Activated CD4-positive, alpha-beta T cell treated with anti-CD3 and anti-CD28 coated beads for 48 hours (primary cell): ENCODE results near the gene PHACTR2.
"Not testable (repeated sequence)": the region's sequence is repeated elsewhere in the genome, so short reads cannot be mapped to it uniquely, and the experiment has no call there.

Experiments
- DNase-seq: peaks from one replicate; pipeline ENCODE4 v3.0.0-alpha.2; 2020

PHACTR2 gene

DNA sequence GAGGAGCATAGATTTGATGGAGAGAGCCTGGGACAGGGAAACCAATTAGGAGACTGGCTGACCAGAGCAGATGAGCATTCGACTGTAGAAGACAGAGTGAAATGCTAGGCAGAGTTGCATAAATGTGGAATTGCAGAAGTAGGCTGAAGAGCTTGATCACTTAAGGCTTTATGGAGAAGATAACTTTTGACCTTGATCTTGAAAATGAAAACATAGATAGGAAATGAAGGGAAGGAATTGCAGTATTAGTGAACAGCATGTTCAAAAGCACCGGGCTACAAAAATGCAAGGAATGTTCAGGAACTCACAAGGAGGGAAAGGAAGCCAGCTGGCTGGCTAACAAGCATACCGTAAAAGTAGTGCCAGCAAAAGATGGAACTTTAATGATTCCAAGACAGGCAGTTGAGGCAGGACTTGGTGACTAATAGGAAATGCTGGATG is 144.8 kb downstream of the PHACTR2 start:
- DNase-seq: no peak

DNA sequence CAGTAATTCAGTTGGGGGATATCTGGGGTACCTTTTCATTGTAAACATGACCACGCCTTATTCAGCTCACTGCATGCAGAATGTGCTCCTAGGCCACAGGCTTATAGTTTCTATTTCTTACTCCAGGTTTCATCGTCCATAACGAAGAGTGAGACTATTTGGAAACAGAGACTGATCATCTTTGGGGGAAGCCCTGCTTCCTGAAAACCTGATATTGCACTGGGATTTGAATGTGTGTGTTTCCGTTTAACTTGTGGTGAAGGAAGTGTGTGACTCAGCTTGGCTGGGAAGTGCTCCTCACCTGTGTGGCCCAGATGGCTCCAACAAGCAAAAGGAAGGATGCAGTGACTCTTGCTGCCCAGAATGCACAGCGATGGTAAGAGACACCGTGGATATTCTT is 145.8 kb downstream of the PHACTR2 start:
- DNase-seq: no peak

DNA sequence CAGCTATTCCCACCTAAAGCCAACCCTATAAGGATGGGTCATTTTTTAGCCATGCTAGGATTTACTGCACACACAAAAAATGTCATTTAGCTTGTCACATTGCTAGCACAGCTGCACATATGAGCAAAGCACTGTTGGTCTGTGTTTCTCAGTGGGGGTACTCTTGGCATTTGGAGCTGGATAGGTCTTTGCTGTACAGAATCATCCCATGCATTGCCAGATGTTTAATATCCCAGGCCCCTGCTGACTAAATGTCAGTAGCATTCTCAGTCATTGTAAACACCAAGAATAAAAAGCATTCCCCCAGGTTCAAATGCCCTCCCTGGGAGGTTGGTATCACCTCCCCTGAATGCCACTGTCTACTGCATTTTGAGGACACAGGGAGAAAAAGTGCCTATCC is 150.8 kb downstream of the PHACTR2 start:
- DNase-seq: no peak

DNA sequence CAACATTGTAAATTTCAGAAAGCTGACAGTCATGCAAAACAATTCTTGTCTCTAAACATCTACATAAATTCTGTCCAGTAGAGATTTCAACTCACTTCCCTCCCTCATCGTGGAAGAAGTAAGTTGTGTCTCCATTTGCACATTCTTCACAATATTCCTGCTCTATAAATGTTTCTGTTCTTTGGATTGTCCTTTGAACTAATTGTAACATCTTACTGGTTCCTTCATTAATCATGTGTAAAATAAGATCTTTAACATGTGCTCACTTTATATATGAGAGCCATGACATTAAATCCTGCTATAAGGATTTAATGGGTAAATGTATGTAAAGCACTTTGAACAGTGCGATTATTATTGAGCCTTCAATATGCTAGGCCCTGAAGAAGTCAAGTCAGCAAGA is 158.4 kb downstream of the PHACTR2 start:
- DNase-seq: no peak

DNA sequence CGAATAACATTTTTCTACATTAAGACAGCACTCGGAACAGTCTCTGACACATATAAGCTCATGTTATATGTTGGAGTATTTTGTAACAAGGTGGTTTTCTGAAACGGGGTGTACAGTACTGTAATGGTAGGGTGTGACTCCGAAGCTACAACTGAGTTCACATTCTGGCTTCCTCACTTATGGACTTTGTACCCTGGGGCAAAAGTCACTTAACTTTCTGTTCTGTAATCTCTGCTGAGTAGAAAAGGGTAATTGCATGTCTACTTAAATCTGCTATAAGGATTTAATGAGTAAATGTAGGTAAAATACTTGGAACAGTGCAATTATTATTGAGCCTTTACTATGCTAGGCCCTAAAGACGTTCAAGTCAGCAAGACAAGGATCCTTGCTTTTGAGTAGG is 160.6 kb downstream of the PHACTR2 start:
- DNase-seq: no peak

DNA sequence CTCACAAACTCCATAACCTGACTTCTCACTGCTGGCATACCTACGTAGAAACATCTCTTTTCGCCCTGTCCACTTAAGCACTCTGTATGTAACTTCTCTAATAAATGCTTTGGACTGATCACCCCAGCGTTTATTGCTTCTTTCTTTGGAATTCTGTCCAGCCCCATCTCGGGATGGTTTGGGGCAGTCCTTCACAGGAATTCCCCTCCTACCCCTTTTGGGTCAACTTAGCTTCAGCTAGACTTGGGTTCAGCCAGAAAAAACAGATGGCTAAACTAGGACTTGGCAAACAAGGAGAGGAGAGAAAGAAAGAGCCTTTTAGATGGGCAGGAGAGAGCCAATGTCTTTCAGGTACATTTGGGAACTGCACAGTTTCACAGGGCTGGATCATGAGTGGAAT is 161.4 kb downstream of the PHACTR2 start:
- DNase-seq: no peak

DNA sequence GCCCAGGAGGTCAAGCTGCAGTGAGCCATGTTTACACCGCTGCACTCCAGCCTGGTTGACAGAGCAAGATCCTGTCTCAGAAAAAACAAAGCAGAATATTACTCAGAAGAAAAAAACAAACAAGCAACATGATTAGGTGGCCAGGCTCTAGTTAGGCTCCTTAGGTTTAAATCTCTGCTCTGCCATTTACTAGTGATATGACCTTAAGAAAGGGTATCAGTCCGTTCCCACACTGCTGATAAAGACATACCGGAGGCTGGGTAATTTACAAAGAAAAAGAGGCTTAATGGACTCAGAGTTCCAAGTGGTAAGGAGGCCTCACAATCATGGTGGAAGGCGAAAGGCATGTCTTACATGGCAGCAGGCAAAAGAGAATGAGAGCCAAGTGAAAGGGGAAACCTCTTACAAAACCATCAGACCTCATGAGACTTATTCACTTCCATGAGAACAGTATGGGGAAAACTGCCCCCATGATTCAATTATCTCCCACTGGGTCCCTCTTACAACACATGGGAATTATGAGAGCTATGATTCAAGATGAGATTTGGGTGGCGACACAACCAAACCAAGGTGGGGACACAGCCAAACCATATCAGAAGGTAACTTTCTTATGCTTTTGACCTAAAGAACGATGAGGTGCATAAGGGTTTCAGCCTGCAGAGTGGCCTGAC is 163.0 kb downstream of the PHACTR2 start:
- no peak for DNase-seq

DNA sequence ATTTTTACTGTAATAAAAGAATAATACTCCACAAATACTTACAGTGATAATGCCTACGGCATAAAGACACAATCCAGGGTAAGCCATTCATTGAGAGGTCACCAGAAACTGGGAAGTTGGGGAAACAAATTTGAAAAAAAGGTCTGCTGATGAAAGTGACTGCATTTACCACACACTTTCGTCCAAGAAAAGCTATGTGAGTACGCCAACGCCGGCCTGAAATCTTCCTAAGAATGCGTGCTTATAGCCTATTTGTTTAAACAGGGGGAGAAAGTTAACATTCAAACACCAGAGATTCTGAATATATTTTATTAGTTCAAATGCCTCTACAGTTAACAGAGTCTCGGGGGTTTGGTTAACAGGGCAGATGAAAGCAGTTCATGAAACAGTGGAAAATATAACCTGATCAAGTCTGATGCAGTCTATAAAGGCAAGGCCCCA is 164.7 kb downstream of the PHACTR2 start:
- DNase-seq: no peak

DNA sequence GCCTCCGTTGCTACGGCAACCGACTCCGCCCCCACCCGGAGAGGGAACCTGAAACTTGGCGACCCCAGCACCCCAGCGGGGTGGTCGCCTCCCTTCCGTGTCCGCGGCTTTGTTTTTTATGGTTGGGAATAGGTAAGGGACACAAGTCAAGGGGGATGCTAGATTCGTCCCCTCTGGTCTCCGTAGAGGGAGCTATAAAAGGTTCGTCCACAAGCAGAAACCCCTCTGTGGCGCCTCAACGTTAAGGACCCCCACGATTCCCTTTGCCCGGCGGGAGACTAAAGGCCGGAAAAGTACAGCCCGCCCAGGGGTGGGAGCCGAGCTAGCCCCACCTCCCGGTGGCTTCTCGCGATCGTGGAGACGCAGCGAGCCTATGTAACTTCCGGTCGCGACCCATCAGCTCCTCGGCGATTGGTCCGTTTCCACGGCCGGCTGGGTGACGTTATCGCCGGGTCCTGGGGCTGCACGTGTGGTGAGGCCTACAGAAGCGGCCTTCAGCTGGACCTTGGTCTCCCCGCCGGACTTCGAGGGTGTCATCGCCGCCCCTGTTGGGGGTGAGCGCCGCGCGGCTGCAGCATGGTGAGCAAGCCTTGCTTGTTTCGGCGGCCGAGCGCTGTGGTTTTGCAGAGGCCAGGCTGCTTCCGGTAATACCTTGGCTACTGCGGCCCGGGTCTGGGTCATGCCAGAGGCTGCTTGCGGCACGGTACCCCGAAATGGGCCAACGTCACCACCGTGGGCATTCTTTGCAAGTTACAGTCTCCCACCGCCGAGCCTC is 165.3 kb downstream of the PHACTR2 start, which contains the start of gene LTV1:
TSS of gene LTV1 (plus strand) at position 437 of the 775 bp plus-strand sequence. CDS start at position 577, 140 bp downstream.
- DNase-seq: peak; percentile 95

DNA sequence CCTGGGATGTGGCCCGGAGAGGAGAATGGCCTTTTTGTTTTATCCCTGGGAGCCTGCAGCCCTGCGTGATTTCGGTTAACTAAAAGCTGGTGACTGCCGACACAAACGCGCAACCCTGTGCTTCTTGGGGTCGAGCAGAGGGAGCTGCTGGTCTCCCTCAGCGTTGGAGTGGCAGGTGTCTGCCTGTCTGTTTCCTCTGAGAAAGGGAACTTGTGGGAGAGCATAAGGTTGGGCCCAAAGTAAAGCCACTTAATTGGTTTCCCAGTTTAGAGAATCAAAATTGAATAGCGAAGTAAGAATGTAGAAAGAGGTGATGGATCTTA is 165.9 kb downstream of the PHACTR2 start:
- DNase-seq: no peak

DNA sequence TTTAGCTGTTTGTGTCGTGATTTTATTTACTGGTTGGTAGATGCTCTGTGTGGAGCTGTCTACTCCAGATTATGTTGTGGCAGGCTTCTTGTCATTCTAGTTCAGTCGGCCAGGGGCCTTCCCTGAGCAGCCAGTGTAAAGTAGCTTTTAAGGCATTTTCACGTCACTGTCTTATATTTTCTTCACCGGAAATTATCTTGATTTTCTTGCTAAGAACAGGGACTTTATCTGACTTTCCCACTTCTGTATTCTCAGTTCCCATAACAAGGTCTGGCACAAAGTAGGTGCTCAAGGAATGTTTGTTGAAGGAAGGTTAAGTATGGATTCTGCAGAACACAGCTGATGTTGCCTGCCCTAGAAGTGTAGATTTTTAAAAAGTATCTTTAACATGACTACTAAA is 166.2 kb downstream of the PHACTR2 start:
- DNase-seq: no peak

DNA sequence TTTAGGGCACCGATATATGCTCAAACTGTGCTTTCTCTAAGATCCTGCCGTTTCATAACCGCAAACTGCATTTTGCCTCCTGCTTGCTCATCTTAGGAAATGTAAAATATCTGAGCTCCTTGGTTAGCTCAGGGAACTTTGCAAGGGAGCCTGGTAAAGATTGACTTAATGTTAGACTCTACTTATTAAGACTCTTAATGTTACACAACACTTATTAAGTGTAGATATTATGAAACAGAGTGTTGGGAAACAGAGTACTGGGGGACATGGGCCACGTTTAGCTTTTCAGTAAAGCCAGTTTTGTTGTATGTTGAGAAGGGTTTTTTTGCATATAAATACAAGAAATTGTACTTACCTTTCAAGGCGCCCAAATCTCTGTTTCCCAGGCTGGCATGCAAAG is 167.3 kb downstream of the PHACTR2 start:
- DNase-seq: no peak

DNA sequence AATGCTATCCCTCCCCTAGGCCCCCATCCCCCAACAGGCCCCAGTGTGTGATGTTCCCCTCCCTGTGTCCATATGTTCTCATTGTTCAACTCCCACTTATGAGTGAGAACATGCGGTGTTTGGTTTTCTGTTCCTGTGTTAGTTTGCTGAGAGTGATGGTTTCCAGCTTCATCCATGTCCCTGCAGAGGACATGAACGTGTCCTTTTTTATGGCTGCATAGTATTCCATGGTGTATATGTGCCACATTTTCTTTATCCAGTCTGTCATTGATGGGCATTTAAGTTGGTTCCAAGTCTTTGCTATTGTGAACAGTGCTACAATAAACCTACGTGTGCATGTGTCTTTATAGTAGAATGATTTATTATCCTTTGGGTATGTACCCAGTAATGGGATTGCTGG is 173.9 kb downstream of the PHACTR2 start:
- not testable (repeated sequence) for DNase-seq

DNA sequence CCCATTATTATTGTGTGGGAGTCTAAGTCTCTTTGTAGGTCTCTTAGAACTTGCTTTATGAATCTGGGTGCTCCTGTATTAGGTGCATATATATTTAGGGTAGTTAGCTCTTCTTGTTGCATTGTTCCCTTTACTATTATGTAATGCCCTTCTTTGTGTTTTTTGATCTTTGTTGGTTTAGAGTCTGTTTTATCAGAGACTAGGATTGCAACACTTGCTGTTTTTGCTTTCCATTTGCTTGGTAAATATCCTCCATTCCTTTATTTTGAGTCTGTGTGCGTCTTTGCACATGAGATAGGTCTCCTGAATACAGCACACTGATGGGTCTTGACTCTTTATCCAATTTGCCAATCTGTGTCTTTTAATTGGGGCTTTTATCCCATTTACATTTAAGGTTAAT is 177.3 kb downstream of the PHACTR2 start:
- DNase-seq: not testable (repeated sequence)

DNA sequence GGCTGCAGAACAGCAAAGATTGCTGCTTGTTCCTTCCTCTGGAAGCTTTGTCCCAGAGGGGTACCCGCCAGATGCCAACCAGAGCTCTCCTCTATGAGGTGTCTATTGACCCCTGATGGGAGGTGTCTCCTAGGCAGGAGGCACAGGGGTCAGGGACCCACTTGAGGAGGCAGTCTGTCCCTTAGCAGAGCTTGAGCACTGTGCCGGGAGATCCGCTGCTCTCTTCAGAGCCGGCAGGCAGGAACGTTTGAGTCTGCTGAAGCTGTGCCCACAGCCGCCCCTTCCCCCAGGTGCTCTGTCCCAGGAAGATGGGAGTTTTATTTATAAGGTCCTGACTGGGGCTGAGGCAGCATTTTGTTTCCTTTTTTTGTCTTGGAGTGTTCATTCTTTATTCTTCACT is 179.0 kb downstream of the PHACTR2 start:
- DNase-seq: not testable (repeated sequence)

DNA sequence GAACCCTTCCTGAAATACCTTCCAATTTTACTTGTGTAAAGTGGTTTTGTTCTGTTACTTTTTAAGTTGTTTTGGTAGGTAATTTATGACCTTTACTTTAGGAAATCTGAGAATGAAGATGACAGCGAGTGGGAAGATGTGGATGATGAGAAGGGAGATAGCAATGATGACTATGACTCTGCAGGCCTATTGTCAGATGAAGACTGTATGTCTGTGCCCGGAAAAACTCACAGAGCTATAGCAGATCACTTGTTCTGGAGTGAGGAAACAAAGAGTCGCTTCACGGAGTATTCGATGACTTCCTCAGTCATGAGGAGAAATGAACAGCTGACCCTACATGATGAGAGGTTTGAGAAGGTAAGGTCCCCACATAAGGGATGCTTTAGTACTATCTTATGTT is 179.9 kb downstream of the PHACTR2 start:
- DNase-seq: no peak

DNA sequence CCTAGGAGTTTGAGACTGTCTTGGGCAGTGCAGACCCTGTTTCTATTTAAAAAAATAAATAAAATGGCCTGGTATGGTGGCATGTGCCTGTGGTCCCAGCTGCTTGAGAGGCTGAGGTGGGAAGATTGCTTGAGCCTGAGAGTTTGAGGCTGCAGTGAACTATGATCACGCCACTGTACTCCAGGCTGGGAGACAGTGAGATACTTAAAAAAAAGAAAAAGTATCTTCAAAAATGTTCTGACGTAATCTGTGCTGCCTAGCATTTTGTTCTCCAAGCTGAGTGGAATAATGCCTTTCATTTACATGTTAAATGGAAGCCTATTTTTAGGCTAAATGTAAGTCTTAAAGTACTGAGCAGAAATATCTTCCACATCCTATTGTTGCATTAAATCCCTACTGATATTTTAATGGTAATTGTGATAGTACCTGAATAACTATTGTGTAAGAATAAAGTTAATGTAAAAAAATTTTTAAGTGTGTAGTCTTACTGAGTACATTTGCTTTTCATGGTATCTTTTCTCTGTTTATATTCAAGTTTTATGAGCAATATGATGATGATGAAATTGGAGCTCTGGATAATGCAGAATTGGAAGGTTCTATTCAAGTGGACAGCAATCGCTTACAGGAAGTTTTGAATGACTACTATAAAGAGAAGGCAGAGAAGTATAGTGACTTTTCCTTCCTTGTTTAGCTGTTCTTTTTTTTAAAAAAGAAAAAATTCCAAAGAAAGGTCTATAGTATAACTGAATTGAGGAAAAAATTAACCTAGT is 182.3 kb downstream of the PHACTR2 start:
- no peak for DNase-seq

DNA sequence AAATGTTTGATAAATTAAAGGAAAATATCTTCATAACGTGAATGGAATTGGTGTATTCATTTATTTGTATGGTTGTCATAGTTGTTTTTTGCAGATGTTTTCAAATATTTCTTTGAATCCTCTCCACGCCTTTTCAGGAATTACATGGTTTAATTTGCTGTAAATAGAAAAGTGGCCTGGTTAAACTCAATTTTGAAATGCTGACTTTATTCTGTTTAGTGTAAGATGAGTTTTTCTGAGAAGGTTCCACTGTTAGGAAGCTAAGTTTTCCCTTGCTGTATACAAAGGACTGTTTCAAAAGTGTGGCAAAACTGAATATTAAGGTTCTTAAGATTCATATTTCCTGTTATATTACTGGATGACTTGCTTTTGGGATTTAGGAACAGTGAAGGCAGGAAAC is 186.0 kb downstream of the PHACTR2 start:
- DNase-seq: no peak

DNA sequence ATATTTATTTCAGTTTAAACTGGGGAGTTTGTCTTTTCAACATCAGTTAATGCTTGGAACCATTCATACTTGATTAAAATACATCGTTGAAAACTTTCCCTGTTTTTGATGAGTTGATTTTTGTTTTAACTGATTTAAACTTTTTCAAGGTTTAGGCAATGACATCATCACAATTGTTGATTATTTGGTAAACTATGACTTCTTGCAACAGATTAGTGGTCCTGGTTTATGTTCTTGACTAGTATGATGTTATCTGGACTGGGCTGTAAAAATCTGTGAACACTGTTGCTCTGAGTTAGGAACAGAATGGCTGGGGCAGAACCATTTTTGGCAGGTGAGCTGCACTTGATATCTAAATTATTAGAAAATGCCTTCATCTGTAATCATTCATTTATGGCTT is 186.5 kb downstream of the PHACTR2 start, which contains the start of gene ZC2HC1B:
TSS of gene ZC2HC1B (plus strand) at position 241 of the 400 bp plus-strand sequence. CDS start at position 307, 66 bp downstream.
- no peak for DNase-seq

DNA sequence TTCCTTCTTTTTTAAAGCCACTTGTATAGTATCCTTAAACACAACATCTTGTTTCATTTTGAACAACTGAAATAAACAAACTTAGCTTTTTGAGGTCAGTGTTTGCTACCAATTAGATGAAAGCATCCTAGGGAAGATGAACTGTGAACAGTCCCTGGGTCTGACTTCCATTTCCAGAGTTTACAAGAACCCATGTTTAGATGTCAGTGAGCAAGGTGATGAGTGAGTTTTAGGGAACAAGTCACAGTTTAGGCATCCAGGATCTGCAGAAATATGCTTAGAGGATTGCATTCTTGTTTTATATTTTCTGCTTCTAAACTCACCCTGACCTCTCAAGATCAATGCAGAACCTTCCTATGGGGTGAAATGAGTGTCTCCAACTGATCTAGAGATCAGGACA is 189.5 kb downstream of the PHACTR2 start:
- DNase-seq: no peak

DNA sequence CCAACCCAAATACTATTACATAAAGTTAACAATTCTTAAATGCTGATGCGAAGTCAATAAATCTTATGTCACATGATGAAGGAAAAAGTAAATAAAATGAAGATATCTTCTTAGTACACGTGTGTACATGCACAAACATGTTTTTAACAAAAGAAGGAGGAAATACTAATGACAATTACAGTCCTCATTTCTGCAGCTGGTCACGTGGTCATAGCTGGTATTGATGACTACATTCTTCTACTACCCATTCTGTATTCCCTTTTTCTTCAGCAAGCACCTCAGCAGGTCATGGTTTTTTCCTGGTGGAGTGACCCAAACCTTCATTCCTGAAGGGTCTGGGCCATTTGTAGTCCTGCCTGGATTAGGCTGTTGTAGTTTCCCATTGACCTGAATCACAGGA is 191.0 kb downstream of the PHACTR2 start:
- not testable (repeated sequence) for DNase-seq

DNA sequence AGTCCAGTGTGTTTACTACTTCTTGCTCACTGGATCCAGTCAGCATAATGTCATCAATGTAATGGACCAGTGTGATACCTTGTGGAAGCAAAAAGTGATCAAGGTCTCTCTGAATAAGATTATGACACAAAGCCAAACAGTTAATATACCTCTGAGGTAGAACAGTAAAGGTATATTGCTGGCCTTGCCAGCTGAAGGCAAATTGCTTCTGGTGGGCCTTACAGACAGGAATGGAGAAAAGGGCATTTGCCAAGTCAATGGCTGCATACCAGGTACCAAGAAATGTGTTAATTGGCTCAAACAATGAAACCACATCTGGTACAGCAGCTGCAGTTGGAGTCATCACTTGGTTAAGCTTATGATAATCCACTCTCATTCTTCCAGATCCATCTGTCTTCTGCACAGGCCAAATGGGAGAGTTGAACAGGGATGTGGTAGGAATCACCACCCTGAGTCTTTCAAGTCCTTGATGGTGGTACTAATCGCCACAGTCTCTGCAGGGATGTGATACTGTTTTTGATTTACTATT is 193.5 kb downstream of the PHACTR2 start:
- not testable (repeated sequence) for DNase-seq

DNA sequence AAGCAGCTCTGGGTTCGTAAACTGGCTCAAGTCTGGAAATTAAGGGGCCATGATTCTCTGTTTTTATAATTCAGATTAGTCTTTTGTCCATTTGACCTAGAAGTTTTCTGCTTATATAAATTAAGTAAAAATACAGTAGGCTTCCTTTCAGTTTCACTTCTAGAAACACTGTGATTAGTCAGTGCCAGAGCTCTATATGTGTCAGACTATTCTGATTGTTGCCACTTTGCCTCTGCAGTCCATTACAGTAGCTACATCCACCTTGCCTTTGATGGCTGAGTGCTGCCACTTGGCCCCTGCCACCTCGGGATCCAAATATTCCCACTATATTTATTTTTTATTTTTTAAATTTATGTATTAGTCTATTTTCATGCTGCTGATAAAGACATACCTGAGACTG is 194.4 kb downstream of the PHACTR2 start:
- no peak for DNase-seq
